ENCODE data around the gene STK26. TPM values are rescaled to one million over a fixed set of nuclear protein-coding genes. Genes with fewer than 3 reads are reported as not detected.

The STK26 gene
- total and polyA plus RNA-seq, 2 of the 4 experiments (the other 2 are of a cell fraction), result 0.17 to 0.18 TPM

- no CpG with 5 or more reads among the region's 4 CpGs for WGBS, 2 experiments (ENCODE audit: extremely low coverage in 2 of 2, insufficient read length in 1 of 2)
- ChIA-PET POLR2A (ENCODE audit: unreplicated experiment) (no interaction called here), CTCF (interaction anchor here (0.6 to 1.5 kb wide), 3 partner anchors 8 to 81 kb away, joined by 3 read pairs; no protein-coding TSS in a partner anchor)
- H4K91ac ChIP-seq (ENCODE audit: insufficient read depth, low read depth, low read length), result no peak overlapping the region
- H3K27ac ChIP-seq (ENCODE audit: insufficient read depth, low read length), result no peak overlapping the region
- H3K9me3 ChIP-seq (ENCODE audit: control insufficient read depth, insufficient read depth, low read length), result no peaks in the 10 kb centered on the region
- no peak overlapping the region for H4K5ac ChIP-seq (ENCODE audit: low read depth, low read length)
- H3K56ac ChIP-seq (ENCODE audit: extremely low read depth, insufficient read depth, low read length), result no peak overlapping the region
- TF ChIP-seq MXI1 (IDR thresholded peaks at IDR 0.05; ENCODE audit: borderline replicate concordance, low read depth, low read length) (no peak), RFX5 (IDR thresholded peaks at IDR 0.05; ENCODE audit: low read depth, low read length) (no peak), RAD21 (IDR thresholded peaks at IDR 0.05; ENCODE audit: low read length) (no peak), MAZ (IDR thresholded peaks at IDR 0.05; ENCODE audit: borderline replicate concordance, low read depth, low read length) (no peak), CEBPB (IDR thresholded peaks at IDR 0.05; ENCODE audit: low read depth, low read length) (no peak), SMC3 (IDR thresholded peaks at IDR 0.05; ENCODE audit: low read depth, low read length) (no peak), FOS (IDR thresholded peaks at IDR 0.05; ENCODE audit: low read depth, low read length) (no peak), POLR2A (IDR thresholded peaks at IDR 0.05; ENCODE audit: low read depth, low read length) (no peak), BHLHE40 (IDR thresholded peaks at IDR 0.05; ENCODE audit: low read depth, low read length) (no peak), RCOR1 (IDR thresholded peaks at IDR 0.05; ENCODE audit: insufficient replicate concordance, low read length) (no peak), MAFK (IDR thresholded peaks at IDR 0.05; ENCODE audit: low read depth, low read length) (no peak), ELK1 (IDR thresholded peaks at IDR 0.05; ENCODE audit: borderline replicate concordance, low read depth, low read length) (no peak), NFE2L2 (IDR thresholded peaks at IDR 0.05; ENCODE audit: low read depth, low read length) (no peak), CHD1 (IDR thresholded peaks at IDR 0.05; ENCODE audit: low read depth, low read length) (no peak)
- TF ChIP-seq, protein P1, sequence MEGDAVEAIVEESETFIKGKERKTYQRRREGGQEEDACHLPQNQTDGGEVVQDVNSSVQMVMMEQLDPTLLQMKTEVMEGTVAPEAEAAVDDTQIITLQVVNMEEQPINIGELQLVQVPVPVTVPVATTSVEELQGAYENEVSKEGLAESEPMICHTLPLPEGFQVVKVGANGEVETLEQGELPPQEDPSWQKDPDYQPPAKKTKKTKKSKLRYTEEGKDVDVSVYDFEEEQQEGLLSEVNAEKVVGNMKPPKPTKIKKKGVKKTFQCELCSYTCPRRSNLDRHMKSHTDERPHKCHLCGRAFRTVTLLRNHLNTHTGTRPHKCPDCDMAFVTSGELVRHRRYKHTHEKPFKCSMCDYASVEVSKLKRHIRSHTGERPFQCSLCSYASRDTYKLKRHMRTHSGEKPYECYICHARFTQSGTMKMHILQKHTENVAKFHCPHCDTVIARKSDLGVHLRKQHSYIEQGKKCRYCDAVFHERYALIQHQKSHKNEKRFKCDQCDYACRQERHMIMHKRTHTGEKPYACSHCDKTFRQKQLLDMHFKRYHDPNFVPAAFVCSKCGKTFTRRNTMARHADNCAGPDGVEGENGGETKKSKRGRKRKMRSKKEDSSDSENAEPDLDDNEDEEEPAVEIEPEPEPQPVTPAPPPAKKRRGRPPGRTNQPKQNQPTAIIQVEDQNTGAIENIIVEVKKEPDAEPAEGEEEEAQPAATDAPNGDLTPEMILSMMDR (conservative IDR thresholded peaks at IDR 0.05; ENCODE audit: low read depth, low read length), result no peak
- TF ChIP-seq, protein P2, sequence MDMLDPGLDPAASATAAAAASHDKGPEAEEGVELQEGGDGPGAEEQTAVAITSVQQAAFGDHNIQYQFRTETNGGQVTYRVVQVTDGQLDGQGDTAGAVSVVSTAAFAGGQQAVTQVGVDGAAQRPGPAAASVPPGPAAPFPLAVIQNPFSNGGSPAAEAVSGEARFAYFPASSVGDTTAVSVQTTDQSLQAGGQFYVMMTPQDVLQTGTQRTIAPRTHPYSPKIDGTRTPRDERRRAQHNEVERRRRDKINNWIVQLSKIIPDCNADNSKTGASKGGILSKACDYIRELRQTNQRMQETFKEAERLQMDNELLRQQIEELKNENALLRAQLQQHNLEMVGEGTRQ (IDR thresholded peaks at IDR 0.05; ENCODE audit: low read depth, low read length), result no peak
- H3K9me1 ChIP-seq (ENCODE audit: insufficient read depth, low read length), result no peaks in the 10 kb centered on the region
- dilution Hi-C loops (cut with HindIII; ENCODE audit: low sequenced_read_pairs, unreplicated experiment), result no loop called here
- no peak overlapping the region for H3K4ac ChIP-seq (ENCODE audit: low read depth, low read length)
- H3K4me3 ChIP-seq (ENCODE audit: insufficient read depth, low read depth, low read length), result no peak overlapping the region
- in situ Hi-C loops (cut with MboI; ENCODE audit: low sequenced_read_pairs), result no loop called here
- no peak overlapping the region for H2BK20ac ChIP-seq (ENCODE audit: low read depth, low read length)
- H3K4me2 ChIP-seq (ENCODE audit: low read depth, low read length), result no peak overlapping the region
- no peak overlapping the region for H2AK5ac ChIP-seq (ENCODE audit: low read depth, low read length)
- H3K23ac ChIP-seq (ENCODE audit: low read depth, low read length), result no peak overlapping the region
- ATAC-seq (ENCODE audit: low read depth) (no peak), DNase-seq (no peak)
- H2BK5ac ChIP-seq (ENCODE audit: low read depth, low read length, poor library complexity, severe bottlenecking), result no peak overlapping the region
- no peaks in the 10 kb centered on the region for H3K36me3 ChIP-seq (ENCODE audit: control insufficient read depth, insufficient read depth, low read length)
- no peaks in the 10 kb centered on the region for H4K20me1 ChIP-seq (ENCODE audit: insufficient read depth, low read length)
- H3K9ac ChIP-seq (ENCODE audit: low read depth, low read length), result no peak overlapping the region
- H2AK9ac ChIP-seq (replicated peaks; ENCODE audit: low read depth, low read length, poor library complexity), result no peak overlapping the region
- no TSS peak for BruUV-seq (replicated peaks)
- H2BK15ac ChIP-seq (ENCODE audit: low read depth, low read length), result no peak overlapping the region
- peaks cover 6% of the 10 kb centered on the region for H3K27me3 ChIP-seq (ENCODE audit: control insufficient read depth, insufficient read depth, low read length)
- intact Hi-C loops (cut with micrococcal nuclease), result no loop called here
- H2AFZ ChIP-seq (replicated peaks; ENCODE audit: low read length, poor library complexity), result no peak overlapping the region
- H3K18ac ChIP-seq (ENCODE audit: low read depth, low read length), result no peak overlapping the region
- H3K14ac ChIP-seq (replicated peaks; ENCODE audit: low read depth, low read length), result no peak overlapping the region
- H4K8ac ChIP-seq (ENCODE audit: low read depth in 2 of 2, low read length in 2 of 2), result no peak overlapping the region
- no peaks in the 10 kb centered on the region for H3K4me1 ChIP-seq (ENCODE audit: control insufficient read depth, insufficient read depth, low read length)
- no peaks in the 10 kb centered on the region for H3K79me1 ChIP-seq (ENCODE audit: low read depth in 1 of 2, low read length in 2 of 2)
- H2BK120ac ChIP-seq (ENCODE audit: low read depth, low read length), result no peak overlapping the region
Observed at GRCh38 chrX:132063862-132064261, 40.8 kb downstream of the STK26 start.
